Naive thymus-derived CD4-positive, alpha-beta T cell (primary cell): ENCODE data around the gene MORN5. TPM values are rescaled to one million over a fixed set of nuclear protein-coding genes. Genes with fewer than 3 reads are reported as not detected.

Experiments used
- ATAC-seq: fragments of 150-1000 bp; cut with Tn5 transposase; 2 replicates; pipeline ENCODE4 v1.10.0; 2021; ENCODE audit warnings: mild to moderate bottlenecking, moderate library complexity
- CTCF ChIA-PET: fragments of 350-600 bp; sonication (Branson Sonifier 250); formaldehyde crosslinking; loops from one replicate; lab custom pipeline; 2021; ENCODE audit warnings: antibody characterized with exemption; lab: Charles Lee
- POLR2A ChIA-PET: fragments of 350-600 bp; sonication (Branson Sonifier 250); formaldehyde crosslinking; loops from one replicate; lab custom pipeline; 2021; ENCODE audit warnings: antibody characterized with exemption, inconsistent platforms; lab: Charles Lee
- DNase-seq, 9 donors: peaks; one replicate each; pipeline versions ENCODE4 v3.0.0 to v3.0.0-alpha.2; 2020 to 2022; ENCODE audit warnings: mixed read lengths in 1 of 9
- H3K27ac ChIP-seq: one replicate; pipeline ENCODE4 v1.7.0; 2013; ENCODE audit warnings: mild to moderate bottlenecking, low read depth, low read length, moderate library complexity
- H3K27me3 ChIP-seq, 2 donors: one replicate each; pipeline ENCODE4 v1.7.0; 2013; ENCODE audit warnings: low read length in 2 of 2, mild to moderate bottlenecking in 2 of 2, moderate library complexity in 2 of 2; ENCODE audit not compliant: control insufficient read depth in 2 of 2, insufficient read depth in 2 of 2
- H3K36me3 ChIP-seq, 3 experiments: 1 replicate in 2 of 3; 2 replicates in 1 of 3; pipeline ENCODE4 v1.7.0; 2013; ENCODE audit warnings: low read length in 3 of 3, mild to moderate bottlenecking in 3 of 3, moderate library complexity in 1 of 3; ENCODE audit not compliant: insufficient read depth in 3 of 3, control insufficient read depth in 2 of 3
- H3K4me1 ChIP-seq, 2 donors: one replicate each; pipeline ENCODE4 v1.7.0; 2013; ENCODE audit warnings: low read length in 2 of 2, mild to moderate bottlenecking in 2 of 2, moderate library complexity in 1 of 2; ENCODE audit not compliant: control insufficient read depth in 2 of 2, insufficient read depth in 2 of 2
- H3K4me3 ChIP-seq: 2 replicates; pipeline ENCODE4 v1.7.0; 2013; ENCODE audit warnings: mild to moderate bottlenecking, low read length
- H3K9me3 ChIP-seq, 3 experiments: 1 replicate in 2 of 3; 2 replicates in 1 of 3; pipeline ENCODE4 v1.7.0; 2013; ENCODE audit warnings: low read length in 3 of 3; ENCODE audit not compliant: control insufficient read depth in 2 of 3
- H3K27ac Mint-ChIP-seq, 9 donors: one replicate each; pipeline ENCODE4 v1.8.0; 2020 to 2022; ENCODE audit warnings: mixed read lengths in 9 of 9, mild to moderate bottlenecking in 8 of 9, moderate library complexity in 5 of 9, inconsistent platforms in 2 of 9
- H3K27me3 Mint-ChIP-seq, 5 donors: one replicate each; pipeline ENCODE4 v1.8.0; 2021 to 2022; ENCODE audit warnings: mixed read lengths in 5 of 5, mild to moderate bottlenecking in 1 of 5
- H3K36me3 Mint-ChIP-seq, 5 donors: one replicate each; pipeline ENCODE4 v1.8.0; 2020 to 2022; ENCODE audit warnings: mixed read lengths in 5 of 5, mild to moderate bottlenecking in 3 of 5, inconsistent platforms in 1 of 5
- H3K4me1 Mint-ChIP-seq, 7 donors: one replicate each; pipeline ENCODE4 v1.8.0; 2020 to 2022; ENCODE audit warnings: mixed read lengths in 7 of 7, mild to moderate bottlenecking in 3 of 7, inconsistent platforms in 1 of 7
- H3K4me3 Mint-ChIP-seq, 10 donors: one replicate each; pipeline ENCODE4 v1.8.0; 2020 to 2022; ENCODE audit warnings: mild to moderate bottlenecking in 10 of 10, mixed read lengths in 10 of 10, moderate library complexity in 6 of 10, inconsistent platforms in 2 of 10
- H3K9me3 Mint-ChIP-seq, 11 donors: one replicate each; pipeline ENCODE4 v1.8.0; 2020 to 2022; ENCODE audit warnings: mixed read lengths in 11 of 11, mild to moderate bottlenecking in 4 of 11, inconsistent platforms in 1 of 11, moderate library complexity in 1 of 11
- intact Hi-C, 2 donors: fragments of 100-400 bp; cut with micrococcal nuclease; formaldehyde crosslinking; loops; one replicate each; pipeline ENCODE4 v1.15.1; 2023
- polyA plus RNA-seq, 2 donors: library from polyadenylated mRNA; unstranded; fragments of 300-500 nt; fragmentation: Illumina TruSeq; gene quantifications; one replicate each; pipeline ENCODE4 v1.2.3, GENCODE V29; 2021
- total RNA-seq, 6 experiments: library from RNA in 5 of 6; stranded (reverse) in 5 of 6; gene quantifications; 1 replicate in 5 of 6; 2 replicates in 1 of 6; pipeline ENCODE4 v1.2.3 and lab custom pipeline; 2021 to 2026

Gene MORN5
- total and polyA plus RNA-seq, 7 experiments from 2014 or later: not detected

- Mint-ChIP-seq H3K4me1 (peaks cover 14 to 21% (median 17%) of the 10 kb centered on the region in 7 donors), H3K9me3 (no peaks in the 10 kb centered on the region), H3K27ac (peak overlapping the region in 1 of 9 donors; percentile 28), H3K36me3 (no peaks in the 10 kb centered on the region), H3K27me3 (peaks cover 11 to 38% (median 23%) of the 10 kb centered on the region in 5 donors), H3K4me3 (no peak overlapping the region)
- Histone ChIP-seq H3K9me3 (no peaks in the 10 kb centered on the region), H3K27me3 (no peaks in the 10 kb centered on the region), H3K36me3 (no peaks in the 10 kb centered on the region), H3K27ac (no peak overlapping the region), H3K4me1 (no peaks in the 10 kb centered on the region), H3K4me3 (no peak overlapping the region)
- intact Hi-C loops: loop anchor here in 1 of 2 donors (2.0 to 10.0 kb wide), 3 partner anchors 141 to 1379 kb away; partner anchors contain the start of genes MRRF and RBM18
- ChIA-PET CTCF (interaction anchor here (1.1 to 7.8 kb wide), 8 partner anchors 16 to 686 kb away, joined by 3 to 78 read pairs (median 5); no protein-coding TSS in a partner anchor), POLR2A (no interaction called here)
- ATAC-seq (no peak), DNase-seq (no peak)
These were observed 35.7 kb upstream of the MORN5 start for GRCh38 chr9:122124048-122124447.

DNA sequence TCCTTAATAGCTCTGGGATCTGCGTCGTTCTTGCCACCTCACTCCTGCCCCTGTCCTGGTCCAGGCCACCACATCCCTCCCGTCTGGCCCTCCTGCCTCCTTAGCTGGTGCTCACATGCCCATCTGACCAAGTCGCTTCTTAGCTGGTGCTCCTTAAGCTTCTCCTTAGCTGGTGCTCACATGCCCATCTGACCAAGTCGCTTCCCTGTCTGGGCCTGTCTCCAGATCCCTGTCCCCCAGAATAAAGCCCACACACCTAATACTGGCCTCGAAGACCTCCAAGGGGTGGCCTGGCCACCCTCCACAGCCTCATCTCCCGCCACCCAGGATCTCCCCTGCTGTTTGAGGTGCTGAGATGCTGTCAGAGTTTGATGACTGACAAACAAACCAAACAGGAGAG is 35.2 kb upstream of the MORN5 start:
- no peak for DNase-seq
- POLR2A ChIA-PET: no interaction called here
- peaks cover 14 to 21% (median 17%) of the 10 kb centered on the region in 7 donors for H3K4me1 Mint-ChIP-seq
- no peak overlapping the region for H3K4me3 ChIP-seq
- no peaks in the 10 kb centered on the region for H3K9me3 ChIP-seq
- no peaks in the 10 kb centered on the region for H3K9me3 Mint-ChIP-seq
- no peak for ATAC-seq
- H3K36me3 Mint-ChIP-seq: no peaks in the 10 kb centered on the region
- H3K27ac Mint-ChIP-seq: peak overlapping the region in 1 of 9 donors; percentile 28
- peaks cover 11 to 42% (median 27%) of the 10 kb centered on the region in 5 donors for H3K27me3 Mint-ChIP-seq
- H3K27me3 ChIP-seq: no peaks in the 10 kb centered on the region
- no peak overlapping the region for H3K4me3 Mint-ChIP-seq
- H3K36me3 ChIP-seq: no peaks in the 10 kb centered on the region
- CTCF ChIA-PET: interaction anchor here (0.7 to 7.8 kb wide), 13 partner anchors 9 to 1303 kb away, joined by 3 to 78 read pairs (median 4); no protein-coding TSS in a partner anchor
- H3K4me1 ChIP-seq: no peaks in the 10 kb centered on the region
- H3K27ac ChIP-seq: no peak overlapping the region
- intact Hi-C loops: loop anchor here in 1 of 2 donors (2.0 to 10.0 kb wide), 3 partner anchors 140 to 1380 kb away; partner anchors contain the start of genes MRRF and RBM18

DNA sequence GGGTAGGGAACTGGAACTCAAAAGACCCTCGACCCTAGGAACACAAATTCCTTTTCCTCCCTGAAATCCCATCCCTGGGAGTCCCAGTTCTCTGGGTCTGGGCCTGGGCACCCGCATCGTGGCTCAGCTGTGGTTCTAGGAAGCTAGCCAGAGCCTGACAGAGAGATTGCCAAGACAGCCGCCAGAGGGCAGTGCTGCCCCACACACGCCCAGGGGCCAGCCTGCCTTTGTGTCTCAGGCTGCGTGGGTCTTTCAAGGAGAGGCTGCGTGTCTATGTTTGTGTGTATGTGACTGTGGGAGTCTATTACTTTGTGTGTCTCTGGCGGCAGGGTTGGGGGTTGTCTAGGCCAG is 34.6 kb upstream of the MORN5 start:
- Mint-ChIP-seq H3K9me3 (no peaks in the 10 kb centered on the region), H3K27me3 (peaks cover 11 to 43% (median 27%) of the 10 kb centered on the region in 5 donors), H3K27ac (no peak overlapping the region), H3K36me3 (no peaks in the 10 kb centered on the region), H3K4me1 (peaks cover 14 to 21% (median 17%) of the 10 kb centered on the region in 7 donors), H3K4me3 (peak overlapping the region; percentile 21 to 89 (median 60))
- DNase-seq: peak; percentile 54 to 80 (median 76)
- Histone ChIP-seq H3K36me3 (no peaks in the 10 kb centered on the region), H3K27ac (no peak overlapping the region), H3K27me3 (no peaks in the 10 kb centered on the region), H3K9me3 (no peaks in the 10 kb centered on the region), H3K4me3 (no peak overlapping the region), H3K4me1 (no peaks in the 10 kb centered on the region)
- POLR2A ChIA-PET: no interaction called here
- CTCF ChIA-PET: interaction anchor here (0.7 to 7.8 kb wide), 13 partner anchors 8 to 1304 kb away, joined by 3 to 78 read pairs (median 4); no protein-coding TSS in a partner anchor
- peak; percentile 84 for ATAC-seq
- intact Hi-C loops: loop anchor here (1.0 to 10.0 kb wide), 6 partner anchors 140 to 1380 kb away; partner anchors contain the start of genes MRRF (in 1 of the 2) and RBM18 (in 1 of the 2)

GRCh38 chr9:122125509-122126330 is 34.0 kb upstream of the MORN5 start:
- Mint-ChIP-seq H3K9me3 (no peaks in the 10 kb centered on the region), H3K36me3 (no peaks in the 10 kb centered on the region), H3K27me3 (peaks cover 11 to 43% (median 27%) of the 10 kb centered on the region in 5 donors), H3K27ac (peak overlapping the region in 1 of 9 donors; percentile 73), H3K4me1 (peaks cover 14 to 21% (median 17%) of the 10 kb centered on the region in 7 donors), H3K4me3 (peak overlapping the region in 8 of 10 donors; percentile 43 to 89 (median 78))
- no peak overlapping the region for H3K4me3 ChIP-seq
- intact Hi-C loops: loop anchor here (1.0 to 10.0 kb wide), 6 partner anchors 139 to 1381 kb away; partner anchors contain the start of genes MRRF (in 1 of the 2) and RBM18 (in 1 of the 2)
- H3K9me3 ChIP-seq: no peaks in the 10 kb centered on the region
- ATAC-seq: no peak
- ChIA-PET POLR2A (no interaction called here), CTCF (interaction anchor here (1.1 to 7.8 kb wide), 6 partner anchors 19 to 684 kb away, joined by 3 to 78 read pairs (median 16); no protein-coding TSS in a partner anchor)
- no peaks in the 10 kb centered on the region for H3K27me3 ChIP-seq
- no peaks in the 10 kb centered on the region for H3K36me3 ChIP-seq
- DNase-seq: no peak
- no peak overlapping the region for H3K27ac ChIP-seq
- no peaks in the 10 kb centered on the region for H3K4me1 ChIP-seq

GRCh38 chr9:122126331-122127261 is 33.1 kb upstream of the MORN5 start:
- Histone ChIP-seq H3K27me3 (no peaks in the 10 kb centered on the region), H3K36me3 (no peaks in the 10 kb centered on the region), H3K9me3 (no peaks in the 10 kb centered on the region), H3K4me3 (no peak overlapping the region), H3K27ac (no peak overlapping the region), H3K4me1 (no peaks in the 10 kb centered on the region)
- DNase-seq (peak in 1 of 9 donors; percentile 11), ATAC-seq (no peak)
- no peaks in the 10 kb centered on the region for H3K36me3 Mint-ChIP-seq
- H3K27me3 Mint-ChIP-seq: peaks cover 11 to 46% (median 27%) of the 10 kb centered on the region in 5 donors
- intact Hi-C loops: loop anchor here in 1 of 2 donors (10.0 kb wide), 2 partner anchors 138 to 1382 kb away; partner anchors contain the start of genes MRRF and RBM18
- H3K9me3 Mint-ChIP-seq: no peaks in the 10 kb centered on the region
- CTCF ChIA-PET: interaction anchor here (3.6 to 7.8 kb wide), 3 partner anchors 29 to 683 kb away, joined by 25 to 78 read pairs (median 59); no protein-coding TSS in a partner anchor
- POLR2A ChIA-PET: interaction anchor here (0.6 kb wide), 1 partner anchor 22 kb away, joined by 4 read pairs; no protein-coding TSS in a partner anchor
- peaks cover 14 to 21% (median 17%) of the 10 kb centered on the region in 7 donors for H3K4me1 Mint-ChIP-seq
- peak overlapping the region; percentile 64 to 89 (median 78) for H3K4me3 Mint-ChIP-seq
- H3K27ac Mint-ChIP-seq: peak overlapping the region in 2 of 9 donors; percentile 43 to 73
